ENCODE measurements around the gene BNIP2.

BNIP2 gene

GRCh38 chr15:59622289-59622688 lies 66.8 kb downstream of the BNIP2 start:
- DNase-seq, result no peak

- DNase-seq, result no peak
Observed at GRCh38 chr15:59618406-59618805, 70.7 kb downstream of the BNIP2 start.

- DNase-seq, result no peak
Observed at GRCh38 chr15:59616379-59616778, 72.7 kb downstream of the BNIP2 start.

GRCh38 chr15:59615661-59616060 lies 73.5 kb downstream of the BNIP2 start:
- no peak for DNase-seq

- no peak for DNase-seq
Observed at GRCh38 chr15:59614153-59614552, 75.0 kb downstream of the BNIP2 start.

GRCh38 chr15:59611276-59612260 lies 77.6 kb downstream of the BNIP2 start, which contains the start of gene GCNT3:
Gene GCNT3 (plus strand): TSS chr15:59611783. CDS start chr15:59618239, 6,456 bp downstream.
- no peak for DNase-seq

- no peak for DNase-seq
Observed at GRCh38 chr15:59609730-59610712, 79.1 kb downstream of the BNIP2 start.
